Smooth muscle cell of the brain vasculature (primary cell): ENCODE measurements around the gene ASIC4.

Experiments used
- DNase-seq: peaks from one replicate; pipeline ENCODE4 v3.0.0-alpha.2; 2012; ENCODE audit warnings: low read depth, low spot score

Gene ASIC4

GRCh38 chr2:219536425-219536824 lies 22.1 kb downstream of the ASIC4 start:
- DNase-seq: no peak

GRCh38 chr2:219536967-219537366 lies 22.7 kb downstream of the ASIC4 start:
- DNase-seq: no peak

- no peak for DNase-seq
Observed at GRCh38 chr2:219537657-219538488, 23.6 kb downstream of the ASIC4 start.

GRCh38 chr2:219538504-219538951 lies 24.2 kb downstream of the ASIC4 start:
- peak; percentile 44 for DNase-seq

GRCh38 chr2:219538956-219539788 lies 24.9 kb downstream of the ASIC4 start:
- no peak for DNase-seq

GRCh38 chr2:219539926-219540678 lies 25.8 kb downstream of the ASIC4 start:
- no peak for DNase-seq

GRCh38 chr2:219540784-219541504 lies 26.7 kb downstream of the ASIC4 start:
- DNase-seq: no peak

GRCh38 chr2:219541611-219542180 lies 27.4 kb downstream of the ASIC4 start:
- DNase-seq: no peak

GRCh38 chr2:219542931-219543595 lies 28.8 kb downstream of the ASIC4 start:
- DNase-seq: no peak

GRCh38 chr2:219543596-219544358 lies 29.5 kb downstream of the ASIC4 start, which contains the start of the genes CHPF and TMEM198:
TSS of gene CHPF (minus strand) at chr2:219543809. CDS start at chr2:219543538, 271 bp downstream.
TSS of gene TMEM198 (plus strand) at chr2:219544028. CDS start at chr2:219544728, 700 bp downstream.
- peak; percentile 94 for DNase-seq

- DNase-seq: no peak
Observed at GRCh38 chr2:219544567-219544966, 30.3 kb downstream of the ASIC4 start.

- no peak for DNase-seq
Observed at GRCh38 chr2:219545295-219545942, 31.1 kb downstream of the ASIC4 start.

- no peak for DNase-seq
Observed at GRCh38 chr2:219545943-219546352, 31.7 kb downstream of the ASIC4 start.

GRCh38 chr2:219547621-219548020 lies 33.3 kb downstream of the ASIC4 start:
- DNase-seq: no peak

- DNase-seq: no peak
Observed at GRCh38 chr2:219548990-219549389, 34.7 kb downstream of the ASIC4 start.

GRCh38 chr2:219549619-219550018 lies 35.3 kb downstream of the ASIC4 start:
- DNase-seq: no peak

- no peak for DNase-seq
Observed at GRCh38 chr2:219551441-219552381, 37.4 kb downstream of the ASIC4 start.
